SK-N-MC (cell line): ENCODE data around the gene CXCR6.

Experiments
- DNase-seq: peaks from one replicate; pipeline ENCODE4 v3.0.0-alpha.2; 2011; ENCODE audit warnings: low read depth, low spot score
- H3K27ac ChIP-seq: fragments of 200-600 bp; sonication (generic); 2 replicates; pipeline ENCODE4 v1.5.1; 2016; ENCODE audit warnings: mixed run types
- H3K36me3 ChIP-seq: fragments of 200-600 bp; sonication (generic); 2 replicates; pipeline ENCODE4 v1.6.1; 2017; ENCODE audit warnings: antibody characterized with exemption, low read length, mixed read lengths; ENCODE audit not compliant: insufficient read depth
- H3K4me3 ChIP-seq: fragments of 200-600 bp; sonication (generic); 2 replicates; pipeline ENCODE4 v1.5.1; 2016
- H3K9ac ChIP-seq: fragments of 200-600 bp; sonication (generic); 2 replicates; pipeline ENCODE4 v1.8.0; 2017; ENCODE audit warnings: mixed run types, mixed read lengths; ENCODE audit not compliant: insufficient read length
- H3K9me3 ChIP-seq: fragments of 200-600 bp; sonication (generic); 2 replicates; pipeline ENCODE4 v1.6.1; 2017; ENCODE audit warnings: low read depth, mild to moderate bottlenecking, antibody characterized with exemption, low read length, moderate library complexity, mixed read lengths
- EZH2 ChIP-seq: fragments of 200-600 bp; sonication (generic); IDR thresholded peaks from one replicate; pipeline ENCODE4 v1.6.1; 2017; ENCODE audit warnings: antibody characterized with exemption
- FOXP2 ChIP-seq: optimal IDR thresholded peaks from 2 replicates; pipeline ENCODE3; 2011; ENCODE audit warnings: mild to moderate bottlenecking, moderate library complexity; ENCODE audit not compliant: insufficient read depth; ENCODE audit errors: extremely low read length, control extremely low read depth
- POLR2AphosphoS5 ChIP-seq: IDR thresholded peaks from 2 replicates; pipeline ENCODE4 v1.6.1; 2012; ENCODE audit warnings: mild to moderate bottlenecking, low read depth, low read length, borderline replicate concordance

CXCR6 gene

DNA sequence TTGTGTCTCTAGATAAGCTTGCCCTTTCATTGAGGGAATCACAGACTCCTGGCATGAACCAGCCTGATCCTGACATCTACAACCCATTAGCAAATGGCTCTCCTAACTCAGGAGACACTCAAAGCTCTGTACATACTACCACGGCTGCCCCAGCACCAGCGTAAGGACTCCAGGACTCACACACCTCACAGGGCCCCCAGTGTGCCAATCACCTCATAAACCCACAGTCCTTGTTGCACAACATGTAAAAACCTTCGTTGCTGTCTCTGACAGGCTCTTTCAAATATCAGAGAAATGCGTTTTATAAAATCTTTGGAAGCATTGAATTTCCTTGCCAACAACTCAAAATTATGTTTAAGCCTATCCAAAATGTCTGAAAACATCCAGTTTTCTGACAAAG is 45.1 kb downstream of the CXCR6 start:
- no peak for TF ChIP-seq EZH2
- no peak for TF ChIP-seq POLR2AphosphoS5
- no peak for TF ChIP-seq FOXP2
- DNase-seq = no peak
- Histone ChIP-seq H3K9me3 (no peaks in the 10 kb centered on the region), H3K36me3 (peaks cover 1% of the 10 kb centered on the region; the same call in 1 of the 2 replicates), H3K4me3 (no peak overlapping the region), H3K27ac (no peak overlapping the region), H3K9ac (no peak overlapping the region)

DNA sequence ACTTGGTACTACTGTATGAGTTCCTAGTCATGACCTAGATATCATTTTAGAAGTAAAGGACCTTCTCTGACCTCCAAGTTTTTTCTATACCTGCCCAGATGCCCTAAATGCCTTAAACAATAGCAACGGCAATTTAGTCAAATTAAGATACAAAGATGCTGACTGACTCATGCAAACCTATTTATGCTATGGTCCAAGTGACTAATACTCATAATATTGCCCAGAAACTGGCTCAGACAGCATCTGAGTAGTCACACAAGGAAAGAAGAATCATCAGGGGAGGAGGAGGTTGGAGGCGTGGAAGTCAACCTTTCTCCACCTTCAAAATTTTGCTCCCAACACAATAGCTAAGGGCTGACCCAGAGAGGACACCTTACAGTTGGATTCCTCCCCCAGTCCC is 45.5 kb downstream of the CXCR6 start:
- TF ChIP-seq POLR2AphosphoS5 (no peak), EZH2 (no peak), FOXP2 (no peak)
- H3K27ac ChIP-seq = no peak overlapping the region

DNA sequence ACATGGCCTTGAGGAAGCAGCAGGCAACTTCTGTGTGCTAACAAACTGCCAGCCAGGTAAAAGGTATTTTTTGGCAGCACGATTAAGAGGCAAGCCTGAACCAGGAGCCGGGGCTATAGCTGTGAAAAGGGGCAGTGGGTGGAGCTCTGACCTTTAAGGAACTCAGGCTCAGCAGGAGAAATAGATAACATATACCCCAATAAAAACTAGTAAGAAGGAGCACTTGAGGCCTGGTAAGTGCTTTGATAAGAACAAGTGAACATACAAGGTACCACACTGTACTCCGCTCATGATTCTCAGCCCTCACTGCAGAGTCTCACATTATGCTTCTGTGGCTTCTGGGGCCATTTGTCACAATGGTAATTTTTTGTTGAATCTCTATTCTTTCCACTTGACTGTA is 46.9 kb downstream of the CXCR6 start:
- H3K27ac ChIP-seq = no peak overlapping the region
- TF ChIP-seq FOXP2 (no peak), EZH2 (no peak), POLR2AphosphoS5 (no peak)
- H3K9me3 ChIP-seq = no peaks in the 10 kb centered on the region
- H3K9ac ChIP-seq = no peak overlapping the region
- no peak overlapping the region for H3K4me3 ChIP-seq
- no peak for DNase-seq
- no peaks in the 10 kb centered on the region for H3K36me3 ChIP-seq

More for the DNA sequence above, 45.5 kb downstream of the CXCR6 start:
- no peaks in the 10 kb centered on the region; the same call in 1 of the 2 replicates for H3K36me3 ChIP-seq
- H3K9me3 ChIP-seq = no peaks in the 10 kb centered on the region
- H3K9ac ChIP-seq = no peak overlapping the region
- DNase-seq = no peak
- H3K4me3 ChIP-seq = no peak overlapping the region

DNA sequence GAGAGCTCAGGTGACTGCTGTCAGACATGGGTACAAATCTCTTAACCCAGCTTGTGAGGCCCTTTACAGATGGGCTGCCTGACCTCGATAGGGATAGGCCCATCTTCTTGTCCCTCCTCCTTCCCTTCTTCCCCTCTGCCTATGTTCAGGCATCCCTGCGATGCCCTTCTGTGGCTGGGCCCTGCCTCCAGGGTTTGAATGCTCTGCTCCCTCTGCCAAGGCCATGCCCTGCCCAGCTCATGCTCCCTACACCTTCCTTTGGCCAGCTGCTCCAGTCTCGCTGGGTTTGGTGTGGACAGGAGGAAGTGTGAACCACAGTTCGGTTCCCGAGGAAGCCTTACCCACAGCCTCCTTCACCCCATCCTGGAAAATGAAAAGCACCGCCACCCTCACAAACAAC is 48.1 kb downstream of the CXCR6 start:
- Histone ChIP-seq H3K36me3 (no peaks in the 10 kb centered on the region), H3K9me3 (no peaks in the 10 kb centered on the region), H3K9ac (no peak overlapping the region), H3K4me3 (no peak overlapping the region), H3K27ac (no peak overlapping the region)
- no peak for DNase-seq
- TF ChIP-seq EZH2 = no peak

DNA sequence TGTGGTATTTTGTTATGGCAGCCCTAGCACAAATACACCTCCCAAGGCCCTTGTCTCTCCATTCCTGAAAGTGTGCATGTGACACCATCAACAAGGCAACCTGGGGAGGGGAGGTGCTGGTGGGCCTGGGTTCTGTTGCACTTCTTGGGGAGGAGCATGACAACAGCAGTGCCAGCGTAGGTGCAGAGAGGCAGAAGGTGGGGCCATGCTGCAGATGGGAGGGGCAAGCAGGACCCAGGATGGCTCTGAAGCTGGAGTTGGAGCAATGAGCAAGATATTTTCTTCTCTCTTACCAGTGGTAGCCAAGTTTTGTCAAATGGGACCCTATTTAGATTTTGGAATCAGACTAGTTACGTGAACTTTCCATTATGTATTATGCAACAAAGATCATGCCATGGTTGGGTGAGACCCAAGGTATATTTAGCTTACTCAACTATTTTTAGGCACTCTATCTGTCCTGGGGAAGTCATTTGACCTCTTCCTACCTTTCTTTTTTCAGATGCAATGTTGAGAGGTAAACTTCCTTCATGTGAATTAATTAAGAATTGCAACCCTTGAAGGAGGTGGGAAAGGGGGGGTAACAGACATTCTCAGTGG is 49.0 kb downstream of the CXCR6 start:
- Histone ChIP-seq H3K27ac (no peak overlapping the region), H3K9ac (no peak overlapping the region), H3K4me3 (no peak overlapping the region), H3K9me3 (no peaks in the 10 kb centered on the region), H3K36me3 (no peaks in the 10 kb centered on the region)
- DNase-seq = no peak
- TF ChIP-seq FOXP2 (no peak), POLR2AphosphoS5 (no peak), EZH2 (no peak)

DNA sequence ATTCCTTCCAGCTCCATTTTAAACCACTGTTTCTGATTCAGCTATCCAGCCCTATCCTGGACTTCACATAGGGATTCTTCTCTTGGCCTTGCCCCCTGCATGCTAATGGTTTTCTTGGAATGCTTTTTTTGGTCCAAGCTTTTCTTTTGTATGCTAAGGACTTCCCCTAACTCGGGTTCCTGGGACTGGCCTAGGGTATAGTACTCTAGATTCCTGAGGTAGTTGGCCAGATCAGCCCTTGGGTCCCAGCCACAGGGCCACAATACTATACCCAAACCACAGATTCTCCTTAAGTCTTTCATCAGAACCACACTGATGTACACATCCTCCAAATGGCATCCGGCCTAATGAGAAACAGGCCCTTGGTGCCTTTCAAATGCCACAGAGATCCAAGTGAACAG is 49.6 kb downstream of the CXCR6 start:
- H3K9ac ChIP-seq = no peak overlapping the region
- H3K9me3 ChIP-seq = no peaks in the 10 kb centered on the region
- no peak overlapping the region for H3K4me3 ChIP-seq
- TF ChIP-seq EZH2 (no peak), FOXP2 (no peak), POLR2AphosphoS5 (no peak)
- no peak for DNase-seq
- H3K27ac ChIP-seq = no peak overlapping the region
- no peaks in the 10 kb centered on the region for H3K36me3 ChIP-seq

DNA sequence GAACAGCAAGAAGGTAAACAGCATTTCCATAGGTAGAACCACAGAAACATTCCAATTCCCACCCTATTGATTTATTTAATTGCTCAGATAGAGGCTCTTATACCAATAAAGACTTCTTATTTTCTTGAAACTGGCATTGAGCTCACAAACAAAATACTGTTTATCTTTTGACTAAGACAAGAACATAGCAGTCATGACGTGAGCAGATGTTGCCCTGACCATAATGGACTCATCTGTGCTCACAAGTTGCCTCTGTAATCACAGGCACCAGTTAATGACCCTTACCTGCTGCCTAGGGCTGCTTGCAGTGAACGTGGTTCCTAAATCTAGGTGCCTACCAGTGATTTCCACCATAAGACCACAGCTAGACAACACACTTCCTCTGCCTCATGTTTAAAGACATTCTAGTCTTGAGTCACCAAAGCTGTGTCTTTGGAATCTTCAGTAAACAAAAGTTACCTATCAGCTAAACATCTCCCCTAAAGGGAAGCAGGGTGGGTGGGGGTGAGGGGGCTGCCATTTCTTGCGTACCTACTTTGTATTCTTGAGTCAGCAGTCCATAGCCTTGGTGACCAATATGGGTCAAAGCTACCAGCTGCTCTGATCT is 50.3 kb downstream of the CXCR6 start:
- TF ChIP-seq POLR2AphosphoS5 (no peak), EZH2 (no peak), FOXP2 (no peak)
- Histone ChIP-seq H3K27ac (no peak overlapping the region), H3K4me3 (no peak overlapping the region), H3K9me3 (no peaks in the 10 kb centered on the region), H3K36me3 (no peaks in the 10 kb centered on the region), H3K9ac (no peak overlapping the region)
- DNase-seq = no peak

DNA sequence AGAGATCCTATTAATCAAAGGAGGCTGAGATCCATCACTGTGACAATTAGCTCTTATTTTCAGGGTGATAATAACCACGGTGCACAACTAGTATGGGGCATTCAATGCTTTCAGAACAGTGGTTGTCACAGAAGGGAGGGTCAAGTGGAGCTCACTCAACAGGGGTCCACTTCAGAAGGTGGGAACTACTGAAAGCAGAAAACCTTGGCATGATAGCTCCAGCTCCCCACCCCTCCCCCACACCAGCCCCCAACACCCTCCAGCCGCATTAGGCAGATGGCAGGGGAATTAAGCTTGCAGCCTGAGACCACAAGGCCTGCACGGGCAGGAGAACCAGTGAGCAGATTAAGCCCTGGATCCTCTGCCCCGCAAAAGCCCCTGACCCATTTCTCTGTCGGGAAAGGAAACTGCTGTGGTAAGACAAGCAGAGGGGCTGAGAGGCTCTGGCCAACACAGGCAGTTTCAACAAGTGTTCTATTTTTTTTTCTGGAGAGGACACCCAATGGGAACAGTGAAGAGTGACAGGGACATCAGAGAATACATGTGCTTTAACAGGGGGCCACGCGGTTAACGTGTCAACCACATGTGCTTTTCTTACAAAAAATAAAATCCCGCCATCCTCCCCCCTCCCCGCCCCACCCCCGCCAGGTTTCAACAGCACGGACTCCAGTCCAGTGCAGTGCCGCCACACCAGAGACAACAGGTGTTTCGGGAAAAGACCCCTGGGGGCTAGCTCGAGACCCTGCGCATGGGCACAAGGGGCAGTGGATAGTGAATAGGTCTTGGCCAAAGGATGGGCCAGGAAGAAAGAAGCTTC is 51.4 kb downstream of the CXCR6 start:
- no peaks in the 10 kb centered on the region for H3K36me3 ChIP-seq
- H3K27ac ChIP-seq = no peak overlapping the region
- H3K9me3 ChIP-seq = no peaks in the 10 kb centered on the region
- peak overlapping the region; percentile 73 for H3K9ac ChIP-seq
- no peak for TF ChIP-seq EZH2
- TF ChIP-seq POLR2AphosphoS5 = no peak
- TF ChIP-seq FOXP2 = no peak
- DNase-seq = no peak
- H3K4me3 ChIP-seq = peak overlapping the region; percentile 83
